Activated CD4-positive, CD25-positive, alpha-beta regulatory T cell treated with anti-CD3 and anti-CD28 coated beads, Interleukin-2, amount 50 U/mL, for 24 hours (primary cell): ENCODE results near the gene OPN1SW.

Source experiments
- ATAC-seq, 2 donors: fragments of 150-1000 bp; cut with Tn5 transposase; one replicate each; pipeline ENCODE4 v1.10.0; 2021; ENCODE audit warnings: mild to moderate bottlenecking in 1 of 2, moderate library complexity in 1 of 2

OPN1SW gene

DNA sequence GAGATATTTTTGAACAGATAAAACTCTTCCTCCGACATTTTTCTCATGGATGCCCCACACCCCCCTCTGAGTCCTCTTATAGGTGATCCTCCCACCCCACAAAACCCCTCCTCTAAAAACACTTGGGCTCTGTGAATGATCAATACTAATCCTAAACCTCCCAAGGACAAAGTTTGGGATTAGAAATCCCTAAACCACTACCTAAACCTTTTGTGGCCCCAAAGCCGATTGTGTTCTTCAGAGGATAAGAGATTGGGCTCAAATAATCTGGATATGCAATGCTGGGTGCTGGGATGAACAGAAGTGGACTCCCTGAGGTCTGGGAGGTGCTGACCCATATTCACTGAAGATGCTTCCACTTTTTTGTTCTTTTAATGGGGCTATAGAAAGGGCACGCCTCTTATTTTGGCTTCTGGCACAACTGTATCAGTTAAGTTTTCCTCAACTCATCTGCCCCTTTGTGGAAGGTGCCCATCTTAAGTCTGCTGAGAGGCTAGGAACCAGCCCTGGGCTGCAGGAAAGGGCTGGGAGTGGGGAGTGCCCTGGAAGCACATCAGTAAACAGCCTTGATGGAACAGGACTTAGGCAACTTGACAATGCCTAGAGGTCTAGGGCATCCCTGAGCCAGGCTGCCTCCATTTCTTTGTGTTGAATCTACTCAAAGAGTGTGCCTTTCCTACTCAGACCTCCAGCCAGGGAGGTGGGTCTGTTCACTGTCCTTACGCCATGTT, at the start of gene OPN1SW:
Gene OPN1SW (minus strand): TSS at position 51 of the 731 bp plus-strand sequence. CDS start 13 bp downstream, at position 38.
- ATAC-seq: no peak

DNA sequence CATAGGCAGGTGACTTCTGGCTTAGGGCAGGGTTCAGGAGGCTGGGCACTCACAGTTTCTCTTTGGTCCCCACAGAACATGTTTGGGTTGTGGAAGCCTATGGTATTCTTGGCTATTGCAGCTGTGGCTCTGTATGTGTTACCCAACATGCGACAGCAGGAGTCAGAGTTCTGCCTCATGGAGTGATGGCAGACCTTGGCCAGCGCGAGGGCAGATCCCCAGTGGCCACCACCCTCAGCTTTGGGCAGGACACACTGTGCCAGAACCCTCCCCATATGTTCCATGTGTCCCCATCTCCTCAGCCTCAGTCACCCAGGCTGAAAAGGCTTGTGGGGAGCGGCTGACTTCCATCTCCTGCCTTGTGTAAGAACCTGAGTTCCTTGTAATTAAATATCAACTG, 46.1 kb upstream of the OPN1SW start:
- ATAC-seq: no peak

- no peak for ATAC-seq
These were observed 43.1 kb upstream of the OPN1SW start for GRCh38 chr7:128818694-128819093.

GRCh38 chr7:128815289-128815942, 39.8 kb upstream of the OPN1SW start:
- no peak for ATAC-seq

DNA sequence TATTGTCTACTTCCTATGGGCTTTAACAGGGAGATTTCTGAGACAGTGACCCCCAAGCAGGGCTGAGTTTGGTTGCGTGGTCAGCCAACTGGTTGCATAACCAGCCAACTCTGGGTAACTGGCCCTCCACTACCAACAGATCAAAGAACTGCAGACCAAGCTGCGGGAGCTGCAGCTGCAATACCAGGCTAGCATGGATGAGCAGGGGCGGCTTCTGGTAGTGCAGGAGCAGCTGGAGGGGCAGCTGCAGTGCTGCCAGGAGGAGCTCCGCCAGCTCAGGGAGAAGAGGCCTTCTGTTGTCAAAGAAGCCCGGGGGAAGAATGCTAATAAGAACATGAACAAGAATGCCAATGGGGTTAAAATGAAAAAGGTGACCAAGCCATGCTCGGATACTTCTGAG, 38.9 kb upstream of the OPN1SW start:
- ATAC-seq: no peak

GRCh38 chr7:128812514-128813168, 37.0 kb upstream of the OPN1SW start:
- ATAC-seq: no peak

- ATAC-seq: no peak
These were observed 36.2 kb upstream of the OPN1SW start for GRCh38 chr7:128811631-128812430.

- ATAC-seq: no peak
These were observed 35.4 kb upstream of the OPN1SW start for GRCh38 chr7:128810997-128811396.

GRCh38 chr7:128810473-128810872, 34.9 kb upstream of the OPN1SW start:
- no peak for ATAC-seq

DNA sequence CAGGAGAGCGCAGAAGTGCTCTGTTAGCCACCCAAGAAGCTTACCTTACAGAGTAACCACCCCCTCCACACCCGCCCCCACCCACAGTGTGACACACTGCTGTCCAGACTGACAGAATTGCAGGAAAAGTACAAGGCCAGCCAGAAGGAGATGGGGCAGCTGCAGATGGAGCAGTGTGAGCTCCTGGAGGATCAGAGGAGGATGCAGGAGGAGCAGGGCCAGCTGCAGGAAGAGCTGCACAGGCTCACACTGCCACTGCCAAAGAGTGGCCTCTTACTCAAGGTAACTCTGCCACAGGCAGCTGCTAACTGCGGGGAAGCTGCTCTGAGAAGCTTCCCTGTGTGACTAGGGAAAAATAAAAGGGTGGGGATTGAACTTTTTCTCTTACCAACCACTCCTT, 33.8 kb upstream of the OPN1SW start:
- ATAC-seq: no peak

DNA sequence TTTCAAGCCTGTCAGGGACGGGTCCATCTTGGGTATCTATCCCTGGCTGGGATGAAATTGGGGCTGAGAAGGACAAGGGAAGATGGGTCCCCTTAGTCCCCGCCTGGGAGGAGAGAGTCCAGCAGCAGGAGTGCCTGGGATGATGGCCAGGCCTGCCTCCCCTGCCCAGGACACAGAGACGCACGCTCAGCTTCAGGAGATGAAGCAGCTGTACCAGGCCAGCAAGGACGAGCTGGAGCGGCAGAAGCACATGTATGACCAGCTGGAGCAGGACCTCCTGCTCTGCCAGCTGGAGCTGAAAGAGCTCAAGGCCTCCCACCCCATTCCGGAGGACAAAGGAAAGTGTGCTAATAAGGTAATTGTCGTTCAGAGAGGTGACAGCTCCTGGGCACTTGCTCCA, 31.6 kb upstream of the OPN1SW start:
- no peak for ATAC-seq

GRCh38 chr7:128805225-128805624, 29.6 kb upstream of the OPN1SW start:
- ATAC-seq: no peak

DNA sequence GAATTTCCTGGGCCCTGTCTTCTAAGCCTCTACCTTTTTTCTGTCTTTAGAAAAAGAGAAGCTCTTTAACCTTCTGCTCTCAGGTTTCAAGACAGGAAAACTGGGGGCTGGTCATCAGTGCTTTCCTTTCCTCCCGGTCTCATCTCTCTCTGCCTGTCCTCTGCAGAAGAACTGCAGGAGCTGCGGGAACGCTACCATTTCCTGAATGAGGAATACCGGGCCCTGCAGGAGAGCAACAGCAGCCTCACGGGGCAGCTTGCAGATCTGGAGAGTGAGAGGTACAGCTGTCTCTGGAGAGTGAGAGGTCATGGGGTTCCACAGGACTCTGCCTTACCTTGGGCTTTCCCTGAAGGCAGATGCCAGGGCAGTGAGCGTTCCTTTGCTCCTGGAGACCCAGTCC, 28.9 kb upstream of the OPN1SW start:
- no peak for ATAC-seq

- no peak for ATAC-seq
These were observed 26.2 kb upstream of the OPN1SW start for GRCh38 chr7:128801667-128802418.

DNA sequence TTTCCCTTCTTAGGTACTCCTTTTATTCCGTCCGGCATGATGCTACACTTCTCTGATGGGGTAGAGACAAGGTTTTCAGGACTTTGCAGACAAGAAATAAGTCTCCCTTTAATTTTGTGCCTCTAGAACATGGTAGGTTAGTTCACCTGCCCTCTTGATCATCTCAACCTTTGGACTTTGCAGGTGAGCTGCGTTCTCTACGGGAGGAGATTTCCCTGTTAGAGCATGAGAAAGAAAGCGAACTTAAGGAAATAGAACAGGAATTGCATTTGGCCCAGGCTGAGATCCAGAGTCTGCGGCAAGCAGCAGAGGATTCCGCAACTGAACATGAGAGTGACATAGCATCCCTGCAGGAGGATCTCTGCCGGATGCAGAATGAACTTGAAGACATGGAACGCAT, 25.4 kb upstream of the OPN1SW start:
- no peak for ATAC-seq

DNA sequence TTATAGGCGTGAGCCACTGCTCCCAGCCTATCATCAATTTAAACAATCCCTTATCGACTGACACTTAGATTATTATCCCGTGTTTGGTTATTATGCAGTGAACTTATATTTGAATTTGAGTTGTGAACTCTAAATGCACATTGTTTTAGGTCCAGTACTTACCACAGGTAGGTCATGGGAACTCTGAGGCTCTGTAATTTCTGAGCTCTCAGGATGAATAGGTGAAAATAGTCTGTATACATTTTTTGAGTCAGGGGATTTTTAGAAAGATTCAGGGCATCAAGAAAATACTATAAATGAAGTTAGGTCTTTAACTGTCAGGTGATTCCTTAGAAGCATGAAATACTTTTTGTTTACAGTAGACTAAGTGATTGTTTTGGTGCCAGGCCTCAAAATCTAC, 25.0 kb upstream of the OPN1SW start:
- no peak for ATAC-seq

DNA sequence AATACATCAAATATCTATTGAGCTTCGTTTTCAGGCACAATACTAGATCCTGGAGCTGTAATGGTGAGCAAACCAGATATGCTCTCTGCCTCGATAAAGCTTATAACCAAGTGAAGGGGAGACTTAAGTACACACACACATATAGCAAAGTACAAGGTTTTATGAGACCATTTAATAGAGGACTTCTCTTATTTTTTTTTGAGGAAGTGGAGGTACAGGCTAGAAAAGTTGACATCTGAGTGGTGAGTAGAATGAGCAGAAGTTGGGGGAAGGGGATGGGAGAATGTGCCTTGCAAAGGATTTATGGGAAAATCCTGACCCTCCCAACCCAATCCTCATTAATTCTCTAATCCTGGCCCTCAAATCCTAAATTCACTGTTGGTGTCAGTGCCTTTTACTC, 23.9 kb upstream of the OPN1SW start:
- no peak for ATAC-seq

GRCh38 chr7:128796327-128796726, 20.7 kb upstream of the OPN1SW start:
- ATAC-seq: no peak

- ATAC-seq: no peak
These were observed 19.5 kb upstream of the OPN1SW start for GRCh38 chr7:128795129-128795528.

DNA sequence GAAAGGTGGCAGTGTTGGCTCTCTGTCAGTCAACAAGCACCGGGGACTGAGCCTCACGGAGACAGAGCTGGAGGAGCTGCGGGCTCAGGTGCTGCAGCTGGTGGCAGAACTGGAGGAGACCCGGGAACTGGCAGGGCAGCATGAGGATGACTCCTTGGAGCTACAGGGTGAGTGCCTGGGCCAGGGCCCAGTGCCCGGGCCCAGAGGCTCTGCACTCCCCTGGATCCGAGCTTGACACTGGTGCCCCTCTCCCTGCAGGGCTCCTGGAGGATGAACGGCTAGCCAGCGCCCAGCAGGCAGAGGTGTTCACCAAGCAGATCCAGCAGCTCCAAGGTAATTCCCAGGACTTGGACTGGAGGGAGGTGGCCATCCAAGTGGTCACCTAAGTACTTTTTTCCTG, 18.8 kb upstream of the OPN1SW start:
- ATAC-seq: no peak

- no peak for ATAC-seq
These were observed 18.4 kb upstream of the OPN1SW start for GRCh38 chr7:128794020-128794419.

GRCh38 chr7:128793181-128793547, 17.6 kb upstream of the OPN1SW start:
- ATAC-seq: no peak
